ENCODE results near the gene CDKAL1. TPM values are rescaled to one million over a fixed set of nuclear protein-coding genes. Genes with fewer than 3 reads are reported as not detected.

Gene CDKAL1
- total RNA-seq, 1 donor from 2014 or later: 11.3 TPM

- intact Hi-C loops (cut with DNase I): no loop called here
Measured at GRCh38 chr6:20769631-20770030, 235.4 kb downstream of the CDKAL1 start.

GRCh38 chr6:20770773-20771172 lies 236.5 kb downstream of the CDKAL1 start:
- Histone ChIP-seq H3K27me3 (no peaks in the 10 kb centered on the region), H3K4me3 (no peak overlapping the region), H3K36me3 (no peaks in the 10 kb centered on the region), H3K27ac (no peak overlapping the region), H3K9me3 (no peaks in the 10 kb centered on the region), H3K4me1 (no peaks in the 10 kb centered on the region)
- DNase-seq (ENCODE audit: extremely low spot score in 2 of 2): no peak
- no peak for TF ChIP-seq POLR2A (IDR thresholded peaks at IDR 0.05)
- TF ChIP-seq CTCF (IDR thresholded peaks at IDR 0.05): no peak
- TF ChIP-seq POLR2AphosphoS5 (IDR thresholded peaks at IDR 0.05; ENCODE audit: insufficient read depth in 1 of 2, low read depth in 1 of 2): no peak
- intact Hi-C loops (cut with DNase I): no loop called here

More at GRCh38 chr6:20769631-20770030, 235.4 kb downstream of the CDKAL1 start:
- TF ChIP-seq POLR2A (IDR thresholded peaks at IDR 0.05): no peak
- Histone ChIP-seq H3K4me1 (no peaks in the 10 kb centered on the region), H3K27ac (no peak overlapping the region), H3K4me3 (no peak overlapping the region), H3K36me3 (no peaks in the 10 kb centered on the region), H3K27me3 (no peaks in the 10 kb centered on the region), H3K9me3 (no peaks in the 10 kb centered on the region)
- DNase-seq (ENCODE audit: extremely low spot score in 2 of 2): no peak

- no peak for DNase-seq (ENCODE audit: extremely low spot score in 2 of 2)
- no peaks in the 10 kb centered on the region for H3K4me1 ChIP-seq
- TF ChIP-seq POLR2A (IDR thresholded peaks at IDR 0.05): no peak
- H3K27ac ChIP-seq: no peak overlapping the region
- no peaks in the 10 kb centered on the region for H3K9me3 ChIP-seq
- intact Hi-C loops (cut with DNase I): no loop called here
- no peaks in the 10 kb centered on the region for H3K36me3 ChIP-seq
- no peaks in the 10 kb centered on the region for H3K27me3 ChIP-seq
- H3K4me3 ChIP-seq: no peak overlapping the region
Measured at GRCh38 chr6:20771409-20771808, 237.2 kb downstream of the CDKAL1 start.

GRCh38 chr6:20773822-20774221 lies 239.6 kb downstream of the CDKAL1 start:
- intact Hi-C loops (cut with DNase I): no loop called here

GRCh38 chr6:20775981-20776380 lies 241.7 kb downstream of the CDKAL1 start:
- TF ChIP-seq POLR2AphosphoS5 (IDR thresholded peaks at IDR 0.05; ENCODE audit: insufficient read depth in 1 of 2, low read depth in 1 of 2) (no peak), POLR2A (IDR thresholded peaks at IDR 0.05) (no peak), CTCF (IDR thresholded peaks at IDR 0.05) (no peak)
- Histone ChIP-seq H3K27me3 (no peaks in the 10 kb centered on the region), H3K9me3 (no peaks in the 10 kb centered on the region), H3K4me3 (no peak overlapping the region), H3K36me3 (no peaks in the 10 kb centered on the region), H3K4me1 (no peaks in the 10 kb centered on the region), H3K27ac (no peak overlapping the region)
- intact Hi-C loops (cut with DNase I): no loop called here
- no peak for DNase-seq (ENCODE audit: extremely low spot score in 2 of 2)

More at GRCh38 chr6:20773822-20774221, 239.6 kb downstream of the CDKAL1 start:
- no peaks in the 10 kb centered on the region for H3K4me1 ChIP-seq
- no peak for DNase-seq (ENCODE audit: extremely low spot score in 2 of 2)
- H3K27me3 ChIP-seq: no peaks in the 10 kb centered on the region
- no peak overlapping the region for H3K4me3 ChIP-seq
- TF ChIP-seq CTCF (IDR thresholded peaks at IDR 0.05) (no peak), POLR2AphosphoS5 (IDR thresholded peaks at IDR 0.05; ENCODE audit: insufficient read depth in 1 of 2, low read depth in 1 of 2) (no peak), POLR2A (IDR thresholded peaks at IDR 0.05) (no peak)
- H3K27ac ChIP-seq: no peak overlapping the region
- no peaks in the 10 kb centered on the region for H3K9me3 ChIP-seq
- no peaks in the 10 kb centered on the region for H3K36me3 ChIP-seq

- DNase-seq (ENCODE audit: extremely low spot score in 2 of 2): no peak
- intact Hi-C loops (cut with DNase I): no loop called here
- no peaks in the 10 kb centered on the region for H3K36me3 ChIP-seq
- H3K9me3 ChIP-seq: no peaks in the 10 kb centered on the region
- no peaks in the 10 kb centered on the region for H3K4me1 ChIP-seq
- no peak overlapping the region for H3K4me3 ChIP-seq
- H3K27me3 ChIP-seq: no peaks in the 10 kb centered on the region
- H3K27ac ChIP-seq: no peak overlapping the region
- TF ChIP-seq POLR2AphosphoS5 (IDR thresholded peaks at IDR 0.05; ENCODE audit: insufficient read depth in 1 of 2, low read depth in 1 of 2) (no peak), CTCF (IDR thresholded peaks at IDR 0.05) (no peak), POLR2A (IDR thresholded peaks at IDR 0.05) (no peak)
Measured at GRCh38 chr6:20777801-20778200, 243.5 kb downstream of the CDKAL1 start.

All from vagina (tissue), 2 donors.